Gastroesophageal sphincter (tissue), 4 donors: ENCODE data around the gene CHCHD1. TPM values are rescaled to one million over a fixed set of nuclear protein-coding genes. Genes with fewer than 3 reads are reported as not detected.

ENCODE experiments used
- ATAC-seq: fragments of 150-250 bp; one replicate; pipeline ENCODE4 v1.9.1; 2016; ENCODE audit warnings: mild to moderate bottlenecking, moderate library complexity
- H3K27ac ChIP-seq, 4 donors: fragments of 200-600 bp; sonication (generic) in 3 of 4; 1 replicate in 3 of 4; 2 replicates in 1 of 4; pipeline ENCODE4 v1.5.1; 2016 to 2019
- H3K27me3 ChIP-seq: fragments of 200-600 bp; sonication (generic); one replicate; pipeline ENCODE4 v1.5.1; 2019
- H3K36me3 ChIP-seq, 2 donors: fragments of 200-600 bp; sonication (generic); one replicate each; pipeline ENCODE4 v1.5.1; 2019; ENCODE audit warnings: control low read depth in 1 of 2
- H3K4me1 ChIP-seq, 3 donors: fragments of 200-600 bp; sonication (generic); 1 replicate in 2 of 3; 2 replicates in 1 of 3; pipeline ENCODE4 v1.5.1; 2016 to 2019; ENCODE audit warnings: control low read depth in 2 of 3
- H3K4me3 ChIP-seq, 2 donors: fragments of 200-600 bp; sonication (generic); one replicate each; pipeline ENCODE4 v1.5.1; 2019; ENCODE audit warnings: mild to moderate bottlenecking in 1 of 2, moderate library complexity in 1 of 2
- H3K9me3 ChIP-seq, 3 donors: fragments of 200-600 bp; sonication (generic); one replicate each; pipeline ENCODE4 v1.5.1; 2017 to 2019; ENCODE audit warnings: control low read depth in 2 of 3
- CTCF ChIP-seq, 4 experiments: fragments of 200-600 bp in 2 of 4; fragments of 450-650 bp in 2 of 4; sonication (generic) in 1 of 4; IDR thresholded peaks; one replicate each; pipeline ENCODE4 v1.5.1; 2017 to 2019; ENCODE audit warnings: antibody characterized with exemption in 4 of 4, mild to moderate bottlenecking in 2 of 4, moderate library complexity in 2 of 4
- EP300 ChIP-seq: sonication (generic); formaldehyde crosslinking; IDR thresholded peaks from one replicate; pipeline ENCODE4 v1.6.1; 2017; ENCODE audit warnings: antibody characterized with exemption, mild to moderate bottlenecking
- POLR2A ChIP-seq, 2 donors: fragments of 450-650 bp; IDR thresholded peaks; one replicate each; pipeline ENCODE4 v1.6.1; 2017; ENCODE audit warnings: antibody characterized with exemption in 2 of 2, mild to moderate bottlenecking in 2 of 2, moderate library complexity in 1 of 2
- POLR2AphosphoS5 ChIP-seq: sonication (generic); formaldehyde crosslinking; IDR thresholded peaks from one replicate; pipeline ENCODE4 v1.6.1; 2017; ENCODE audit warnings: antibody characterized with exemption
- WGBS, 2 donors: methylation state at CpG; one replicate each; pipeline ENCODE4 v1.1.5; 2018; ENCODE audit warnings: low coverage in 1 of 2; 5-methylcytosine and 5-hydroxymethylcytosine counted together
- total RNA-seq, 4 donors: library from RNA; depleted of rRNA; stranded (reverse); fragments of >200 nt; gene quantifications; one replicate each; pipeline ENCODE4 v1.1.0, GENCODE V29; 2016

Gene CHCHD1
- total RNA-seq, 4 donors from 2014 or later = 19.9 to 29.5 (median 21.4) TPM

GRCh38 chr10:73810358-73810734 is 28.5 kb downstream of the CHCHD1 start:
- no peak for ATAC-seq
- H3K9me3 ChIP-seq = no peaks in the 10 kb centered on the region
- peaks cover 0 to 72% of the 10 kb centered on the region in 2 donors for H3K36me3 ChIP-seq
- H3K4me1 ChIP-seq = peaks cover 0 to 45% (median 17%) of the 10 kb centered on the region in 3 donors
- no peaks in the 10 kb centered on the region for H3K27me3 ChIP-seq
- WGBS, 2 donors = 59 to 69% methylated on average over 5 to 7 of the region's 7 CpGs
- peak overlapping the region; percentile 67 to 87 for H3K4me3 ChIP-seq
- H3K27ac ChIP-seq = peak overlapping the region in 3 of 4 donors; percentile 93 to 96 (median 95)
- TF ChIP-seq POLR2A (IDR thresholded peaks at IDR 0.05) = no peak
- peak; percentile 16 for TF ChIP-seq POLR2AphosphoS5

DNA sequence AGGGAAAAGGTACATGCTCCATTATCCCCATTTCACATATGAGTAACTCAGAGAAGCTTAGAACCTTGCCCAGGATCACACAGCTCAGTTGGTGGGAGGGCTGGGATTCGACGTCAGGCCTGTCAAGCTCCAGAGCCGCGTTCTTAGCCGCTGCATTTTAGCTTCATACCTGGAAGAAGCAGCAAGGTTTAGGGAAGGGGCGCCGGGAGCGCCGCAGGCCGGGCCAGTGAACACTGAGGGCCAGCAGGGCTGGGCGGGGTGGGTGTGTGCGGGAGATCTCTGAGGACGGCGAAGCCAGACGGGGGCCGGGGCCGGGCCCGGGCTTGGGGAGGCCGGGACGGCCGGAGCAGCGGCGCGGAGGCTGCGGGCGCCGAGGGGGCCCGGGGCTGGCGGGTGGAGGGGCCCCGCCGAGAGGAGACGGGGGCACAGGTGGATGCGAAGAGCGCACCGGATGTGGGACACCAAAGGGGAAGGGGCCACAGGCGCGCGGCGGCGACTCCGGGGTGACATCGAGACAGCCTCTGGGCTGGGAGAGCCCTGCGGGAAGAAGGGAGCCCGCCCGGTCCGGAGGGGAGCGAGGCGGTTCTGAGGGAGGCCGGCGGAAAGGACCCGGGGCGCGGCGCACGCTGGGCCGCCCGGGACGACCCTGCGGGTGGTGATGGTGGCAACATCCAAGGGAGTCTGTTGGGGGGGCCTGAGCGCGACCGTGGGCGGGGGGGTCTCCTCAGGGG is 29.1 kb downstream of the CHCHD1 start:
- Histone ChIP-seq H3K27ac (peak overlapping the region; percentile 74 to 96 (median 94)), H3K27me3 (no peaks in the 10 kb centered on the region), H3K4me1 (peaks cover 0 to 45% (median 17%) of the 10 kb centered on the region in 3 donors), H3K9me3 (no peaks in the 10 kb centered on the region), H3K36me3 (peaks cover 0 to 72% of the 10 kb centered on the region in 2 donors), H3K4me3 (peak overlapping the region; percentile 67 to 87)
- TF ChIP-seq CTCF (IDR thresholded peaks at IDR 0.05) (no peak), POLR2A (IDR thresholded peaks at IDR 0.05) (no peak), POLR2AphosphoS5 (no peak), EP300 (no peak)
- ATAC-seq = peak; percentile 41
- 0% methylated on average over 3 to 7 of the region's 63 CpGs for WGBS, 2 donors

GRCh38 chr10:73812657-73813056 is 30.8 kb downstream of the CHCHD1 start:
- ATAC-seq = no peak
- Histone ChIP-seq H3K4me3 (no peak overlapping the region), H3K9me3 (no peaks in the 10 kb centered on the region), H3K36me3 (peaks cover 0 to 72% of the 10 kb centered on the region in 2 donors), H3K27ac (peak overlapping the region in 3 of 4 donors; percentile 84 to 95 (median 93)), H3K27me3 (no peaks in the 10 kb centered on the region), H3K4me1 (peaks cover 0 to 35% (median 14%) of the 10 kb centered on the region in 3 donors)
- TF ChIP-seq POLR2AphosphoS5 = no peak
- TF ChIP-seq CTCF (IDR thresholded peaks at IDR 0.05) = no peak
- 69 to 90% methylated on average over 3 to 4 of the region's 4 CpGs for WGBS, 2 donors

DNA sequence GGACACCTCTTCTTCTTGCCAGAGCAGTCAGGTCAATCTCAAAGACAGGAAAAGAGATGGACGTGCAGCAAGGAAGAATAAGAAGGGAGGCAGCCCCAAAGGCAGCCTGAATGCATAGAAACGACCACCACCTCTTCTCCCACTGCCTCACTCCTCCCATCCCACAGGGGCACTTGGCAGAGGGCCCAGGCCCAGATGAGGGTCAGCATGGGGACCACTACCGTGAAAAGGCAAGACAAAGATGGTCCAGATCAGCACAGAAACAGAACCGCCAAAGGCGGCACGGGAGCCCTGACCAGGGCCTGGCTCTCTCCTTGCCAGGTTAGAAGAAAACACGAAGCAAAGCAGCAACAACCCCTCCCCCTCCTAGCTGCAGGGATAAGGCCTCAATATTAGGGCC is 31.5 kb downstream of the CHCHD1 start:
- H3K4me1 ChIP-seq = peaks cover 0 to 37% (median 14%) of the 10 kb centered on the region in 3 donors
- WGBS, 2 donors = 85% methylated on average over 7 of the region's 7 CpGs; no CpG with 5 or more reads in 1 of the 2 donors
- peak overlapping the region in 2 of 4 donors; percentile 14 to 35 for H3K27ac ChIP-seq
- H3K36me3 ChIP-seq = peaks cover 0 to 72% of the 10 kb centered on the region in 2 donors
- no peak for ATAC-seq
- TF ChIP-seq POLR2AphosphoS5 (no peak), EP300 (no peak), POLR2A (IDR thresholded peaks at IDR 0.05) (no peak), CTCF (IDR thresholded peaks at IDR 0.05) (no peak)
- H3K4me3 ChIP-seq = no peak overlapping the region
- no peaks in the 10 kb centered on the region for H3K27me3 ChIP-seq
- H3K9me3 ChIP-seq = no peaks in the 10 kb centered on the region

DNA sequence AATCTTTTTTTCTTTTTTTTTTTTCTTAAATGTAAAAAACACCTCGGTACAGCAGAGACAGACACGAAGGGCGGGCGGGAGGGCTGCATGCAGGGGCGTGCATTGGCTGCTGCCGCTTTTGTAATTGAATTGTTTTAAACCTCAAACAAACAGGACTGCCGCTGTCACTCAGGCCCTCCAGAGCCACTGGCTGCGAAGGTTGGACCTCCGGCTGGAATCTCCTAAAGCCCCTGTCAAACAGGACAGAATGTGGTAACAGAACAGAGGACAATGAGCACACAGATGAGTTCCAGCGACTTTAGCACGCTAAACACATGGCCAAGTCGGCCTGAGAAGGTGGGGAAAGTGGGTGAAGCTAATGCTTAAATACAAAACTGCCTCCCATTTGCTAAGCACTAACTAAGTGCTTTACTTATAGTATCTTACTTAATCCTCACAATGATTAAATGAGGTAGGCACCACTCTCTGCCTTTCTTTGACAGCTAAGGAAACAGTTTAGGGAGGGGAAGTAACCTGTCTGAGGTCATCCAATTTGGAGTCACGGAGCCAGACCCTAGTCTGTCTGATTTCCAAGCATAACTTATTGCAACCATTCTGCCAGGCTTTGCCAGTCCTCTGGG is 32.5 kb downstream of the CHCHD1 start:
- TF ChIP-seq EP300 (no peak), CTCF (IDR thresholded peaks at IDR 0.05) (no peak), POLR2AphosphoS5 (no peak), POLR2A (IDR thresholded peaks at IDR 0.05) (no peak)
- no peaks in the 10 kb centered on the region for H3K9me3 ChIP-seq
- no peak overlapping the region for H3K4me3 ChIP-seq
- H3K27ac ChIP-seq = peak overlapping the region in 1 of 4 donors; percentile 9
- peaks cover 0 to 76% of the 10 kb centered on the region in 2 donors for H3K36me3 ChIP-seq
- peaks cover 0 to 36% (median 11%) of the 10 kb centered on the region in 3 donors for H3K4me1 ChIP-seq
- no peaks in the 10 kb centered on the region for H3K27me3 ChIP-seq
- 86 to 95% methylated on average over 4 to 5 of the region's 13 CpGs for WGBS, 2 donors
- no peak for ATAC-seq
